MV-4-11 (cell line): Measurements from ENCODE around the gene MYOM3.

ENCODE experiments used
- DNase-seq: peaks from one replicate; lab custom pipeline; 2025; lab: John Stamatoyannopoulos, UW

The MYOM3 gene

DNA sequence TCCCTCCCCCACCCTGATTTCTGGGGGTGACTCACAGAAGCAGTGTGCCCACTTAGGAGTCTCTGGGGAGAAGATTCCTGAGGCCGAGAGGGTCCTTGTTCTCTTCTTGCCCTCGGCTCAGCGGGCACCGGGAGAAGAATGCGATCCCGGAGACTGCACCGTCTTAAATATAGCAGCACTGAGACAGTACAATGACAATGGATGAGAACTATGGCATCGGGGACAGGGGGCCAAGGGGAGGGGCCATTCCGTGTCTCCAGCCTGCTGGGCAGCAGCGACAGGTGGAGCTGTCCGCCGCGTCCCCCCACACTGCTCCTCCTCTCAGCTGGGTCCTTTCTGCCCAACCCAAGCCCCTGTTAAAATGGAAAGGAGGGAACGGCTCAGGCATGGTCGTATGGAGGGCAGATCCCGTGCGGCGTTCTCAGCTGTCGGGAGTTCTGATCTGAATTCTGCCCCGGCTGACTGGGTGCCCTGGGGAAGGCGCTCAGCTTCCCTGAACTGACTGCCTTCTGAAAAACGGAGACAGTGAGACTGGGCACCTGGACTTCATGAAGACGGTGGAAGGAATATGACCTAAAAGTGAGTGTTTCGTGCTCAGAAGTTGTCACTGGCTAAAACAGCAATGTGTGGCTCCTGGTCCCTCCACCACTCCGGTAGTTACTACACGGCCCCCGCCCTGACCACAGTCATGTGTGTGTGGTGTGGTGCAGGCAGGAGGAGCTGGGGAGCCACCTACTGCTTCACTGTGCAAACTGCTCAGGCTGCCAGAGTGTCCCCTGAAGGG is at the start of gene MYOM3:
Gene MYOM3, minus strand, starts transcription at position 140 of the 784 bp plus-strand sequence. CDS start 3,499 bp downstream, outside the sequence.
- peak; percentile 64 for DNase-seq

DNA sequence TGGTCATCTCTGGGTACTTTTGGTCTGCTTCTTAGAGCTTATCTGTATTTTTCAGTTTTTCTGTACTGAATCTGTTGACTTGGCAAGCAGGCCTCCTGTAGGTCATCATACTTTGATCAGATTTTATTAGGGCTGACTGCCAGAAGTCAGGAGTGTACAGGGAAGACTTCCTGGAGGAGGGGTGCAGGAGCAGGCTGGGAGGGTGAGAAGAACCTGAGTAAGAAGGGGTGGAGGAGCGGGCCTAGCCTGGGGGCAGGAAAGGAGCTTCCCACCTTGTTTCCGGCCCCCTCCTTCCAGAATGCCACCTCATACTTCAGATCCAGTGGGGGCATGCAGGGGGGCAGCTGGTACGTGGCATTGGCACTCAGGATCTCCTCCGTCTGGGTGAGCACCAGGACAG is 49.3 kb upstream of the MYOM3 start:
- no peak for DNase-seq

DNA sequence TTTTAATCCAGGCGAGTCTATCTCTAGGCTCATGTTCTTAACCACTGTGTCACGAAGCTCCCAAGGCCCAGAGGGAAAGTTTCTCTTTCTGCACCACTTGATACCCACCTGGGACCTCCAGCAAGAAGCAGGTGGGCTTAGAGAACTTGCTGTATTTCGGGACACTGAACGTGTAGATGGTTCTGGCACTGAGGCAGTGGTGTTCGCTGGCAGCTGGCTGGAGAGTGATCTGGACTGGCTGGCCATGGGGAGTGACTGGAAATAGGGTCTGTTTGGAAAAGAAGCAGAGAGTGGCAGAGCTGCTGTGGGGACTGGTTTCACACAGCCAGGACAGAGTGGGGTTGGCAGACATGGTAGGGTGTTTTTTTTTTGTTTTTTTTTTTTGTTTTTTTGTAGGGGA is 47.4 kb upstream of the MYOM3 start:
- DNase-seq: no peak

DNA sequence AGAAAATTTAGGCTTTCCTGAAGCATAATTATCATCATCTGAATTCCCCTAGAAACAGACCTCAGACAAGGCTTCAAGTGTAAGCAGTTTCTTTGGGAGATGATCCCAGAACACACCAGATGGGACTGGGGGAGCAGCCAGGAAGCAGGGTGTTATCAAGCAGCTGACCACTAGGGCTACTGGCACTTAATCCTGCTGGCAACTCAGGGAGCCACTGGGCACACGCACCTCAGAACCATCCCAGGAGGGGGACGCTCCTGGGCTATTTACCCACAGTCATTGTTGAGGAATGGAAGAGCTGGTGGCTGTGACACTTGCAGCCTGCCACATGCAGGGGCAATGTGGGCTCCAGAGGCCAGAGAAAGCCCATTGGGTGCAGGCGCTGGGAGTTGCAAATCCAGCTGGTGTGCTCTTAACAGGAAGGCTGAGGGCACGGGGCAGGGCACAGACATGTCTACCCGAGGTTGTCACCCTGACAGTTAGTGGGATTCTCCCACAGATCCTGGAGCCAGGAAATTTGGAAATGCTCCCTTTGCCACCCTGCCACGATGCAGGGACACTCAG is 46.1 kb upstream of the MYOM3 start:
- no peak for DNase-seq

DNA sequence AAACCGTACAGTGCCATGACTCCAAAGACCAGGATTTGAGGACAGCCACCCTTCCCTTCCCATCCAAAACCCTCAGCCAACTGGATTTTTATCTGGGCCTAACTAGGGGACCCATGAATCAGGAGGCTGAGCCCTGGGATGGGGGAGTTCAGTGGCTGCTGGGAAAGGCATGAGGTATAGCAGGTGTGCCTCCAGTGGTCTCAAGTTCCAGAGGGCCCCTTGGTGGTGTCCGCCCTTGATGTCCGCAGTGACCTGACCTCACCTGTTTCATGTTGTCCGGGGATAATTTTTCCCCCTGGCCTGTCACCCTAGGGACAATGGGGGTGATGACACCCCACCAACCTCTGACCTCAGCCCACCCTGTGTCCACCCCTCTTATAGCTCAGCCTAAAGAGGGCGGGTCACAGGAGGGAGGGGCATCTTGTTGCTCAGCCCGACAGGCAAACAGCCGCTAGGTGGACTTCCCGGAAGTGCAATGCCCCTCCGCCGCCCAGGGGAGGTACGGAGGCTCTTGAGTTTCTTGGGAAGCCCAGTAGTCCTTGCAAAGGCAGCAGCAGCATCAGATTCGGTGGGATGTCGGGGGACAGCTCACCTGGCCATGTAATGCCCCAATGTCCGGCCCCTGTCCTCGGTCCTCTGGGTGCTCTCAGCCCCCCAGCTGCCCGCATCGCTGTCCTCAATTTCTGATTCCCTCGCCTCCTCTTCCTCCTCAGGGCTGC is 44.8 kb upstream of the MYOM3 start:
- DNase-seq: no peak

DNA sequence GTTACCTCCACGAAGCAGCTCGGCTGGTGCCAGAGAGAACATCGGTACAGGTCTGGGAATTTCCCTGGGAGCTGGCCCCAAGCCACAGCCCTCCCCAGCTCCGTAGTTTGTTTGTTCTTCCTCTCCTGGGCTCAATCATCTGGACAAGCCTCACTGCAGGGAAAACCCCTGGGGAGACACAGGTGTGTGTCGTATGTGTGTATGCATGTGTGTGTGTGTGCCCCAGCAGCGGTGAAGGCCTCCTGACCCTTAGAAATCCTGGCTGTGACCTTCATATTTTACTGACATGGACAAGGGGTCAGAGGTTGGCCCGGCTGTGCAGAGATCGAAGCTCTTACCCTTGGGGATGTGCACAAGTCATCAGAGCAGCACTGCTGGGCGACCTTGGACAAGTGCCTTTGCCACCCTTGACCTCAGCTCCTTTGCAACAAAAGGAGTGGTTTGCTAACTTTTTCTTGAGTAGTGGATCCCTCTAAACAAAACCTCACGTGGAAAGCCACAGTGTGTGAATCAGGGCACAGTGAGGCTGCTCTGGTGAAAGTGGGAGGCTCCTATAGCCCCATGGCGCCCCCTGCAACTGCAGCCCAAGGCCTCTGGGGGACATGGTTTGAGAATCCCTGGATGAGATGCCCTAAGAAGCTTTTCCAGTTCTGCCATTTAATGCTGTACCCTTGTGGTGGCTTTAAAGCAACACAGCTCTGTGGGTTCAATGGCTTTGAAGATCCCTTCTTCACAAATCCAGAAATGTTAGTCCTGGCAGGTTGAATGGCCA is 43.3 kb upstream of the MYOM3 start:
- peak; percentile 20 for DNase-seq

DNA sequence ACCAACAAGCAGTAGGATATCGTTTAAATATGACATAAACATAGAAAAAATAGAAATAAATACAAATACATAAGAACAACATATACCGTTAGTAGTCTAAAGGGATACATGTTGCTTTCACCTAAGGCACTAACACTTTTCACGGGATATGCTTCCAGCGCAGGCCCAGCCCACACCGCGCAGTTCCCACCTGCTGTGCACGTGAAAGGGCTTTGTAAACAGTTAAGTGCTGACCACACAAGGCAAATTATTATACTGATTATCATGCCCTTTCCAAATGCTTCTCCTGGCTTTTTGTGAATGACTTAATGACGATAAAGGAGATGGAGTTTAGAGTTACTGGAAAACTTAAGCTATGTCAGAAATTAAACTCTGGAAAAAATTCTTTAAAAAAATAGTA is 42.3 kb upstream of the MYOM3 start:
- DNase-seq: no peak

DNA sequence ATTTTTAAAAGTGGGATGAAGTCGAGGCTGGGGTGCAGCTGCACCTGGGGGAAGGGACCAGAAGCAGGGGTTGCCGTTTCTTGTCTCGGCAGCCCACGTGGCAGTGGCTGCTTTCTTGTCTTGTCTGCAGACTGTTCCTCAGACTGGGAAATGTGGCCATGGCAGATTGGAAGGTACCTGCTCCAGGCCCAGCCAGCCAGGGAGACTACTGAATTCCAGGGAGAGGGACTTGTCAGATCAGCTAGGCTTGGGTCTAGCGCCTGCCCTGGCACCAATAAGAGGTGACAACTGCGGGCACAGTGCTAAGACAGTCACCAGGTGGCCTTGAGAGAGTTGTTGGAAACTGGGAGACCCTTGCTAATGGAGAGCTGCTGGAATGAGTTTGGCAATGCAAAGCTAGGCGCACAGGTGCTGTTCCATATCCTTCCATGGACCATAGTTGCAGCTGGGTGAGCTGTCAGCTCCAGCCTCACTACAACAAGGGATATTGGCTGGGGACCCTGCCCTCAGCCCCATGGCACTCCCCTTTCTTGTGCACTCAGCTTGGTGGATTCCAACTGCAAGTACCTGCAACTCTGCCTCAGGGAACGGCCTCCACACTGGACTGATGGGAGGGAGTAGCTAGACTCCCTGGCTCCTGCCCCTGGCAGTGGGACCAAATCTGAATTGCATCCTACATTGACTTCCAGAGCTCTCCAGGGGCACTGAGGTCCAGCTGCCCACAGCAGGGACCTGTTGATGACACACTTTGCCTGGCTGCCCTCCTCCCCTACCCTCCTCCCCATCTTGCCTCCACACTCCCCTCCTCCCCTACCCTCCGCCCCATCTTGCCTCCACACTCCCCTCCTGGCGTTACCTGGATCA is 40.9 kb upstream of the MYOM3 start:
- no peak for DNase-seq

DNA sequence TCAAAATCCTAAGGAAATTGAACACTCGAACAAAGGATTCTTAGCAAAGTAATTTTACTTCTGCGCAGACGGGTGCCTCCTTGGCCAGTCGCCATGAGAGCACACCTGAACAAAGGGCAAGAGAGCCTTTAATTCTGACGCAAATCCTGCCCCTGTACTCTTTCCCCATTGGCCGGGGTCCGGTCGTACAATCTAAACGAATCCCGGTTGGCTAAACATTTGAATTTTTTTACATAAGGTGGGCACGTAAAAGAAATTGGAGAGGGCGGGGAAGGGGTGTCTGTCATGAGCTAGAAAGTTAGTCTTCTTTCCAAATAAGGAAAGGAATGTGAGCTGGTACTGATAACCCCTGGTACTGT is 39.2 kb upstream of the MYOM3 start:
- no peak for DNase-seq

DNA sequence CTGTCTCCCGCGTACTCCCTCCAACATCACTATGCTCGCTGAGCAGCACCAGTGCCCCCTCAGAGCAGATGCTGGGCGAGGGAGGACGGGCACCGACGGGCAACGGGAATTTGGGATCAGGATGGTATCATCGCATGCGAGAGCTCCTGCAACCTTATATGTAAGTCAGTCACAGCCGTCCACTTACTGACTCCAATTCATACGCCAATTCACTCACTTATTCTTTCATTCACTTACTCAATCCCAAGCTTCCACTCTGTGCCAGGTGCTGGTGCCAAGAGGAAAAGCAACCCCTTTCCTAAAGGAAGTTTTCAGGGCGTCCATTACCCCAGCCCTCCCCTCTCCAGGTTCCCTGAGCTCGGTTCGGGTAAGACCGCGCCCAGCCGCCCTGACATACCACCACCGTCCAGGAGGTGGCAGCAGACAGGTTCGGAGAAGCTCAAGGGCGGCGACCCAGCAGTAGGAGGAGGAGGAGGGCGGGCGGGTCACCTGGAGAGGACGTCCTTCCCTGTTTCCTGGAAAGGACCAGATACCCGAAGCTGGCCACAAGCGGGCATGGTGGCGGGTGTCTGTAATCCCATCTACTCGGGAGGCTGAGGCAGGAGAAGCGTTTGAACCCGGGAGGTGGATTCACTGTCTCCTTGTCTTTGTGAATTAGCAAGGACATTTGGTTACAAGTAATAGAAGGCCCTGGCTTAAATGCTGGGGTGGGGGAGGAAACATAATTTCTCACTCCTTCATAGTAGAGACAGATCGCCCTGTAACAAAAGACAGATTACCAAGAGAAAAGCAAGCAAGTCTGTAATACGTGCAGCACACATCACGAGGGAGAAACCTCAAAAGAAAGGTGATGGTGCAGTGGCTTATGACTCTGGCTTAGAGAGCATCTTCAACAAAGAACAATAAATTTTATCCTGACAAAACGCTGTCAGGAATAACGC is 38.6 kb upstream of the MYOM3 start:
- DNase-seq: peak; percentile 58

DNA sequence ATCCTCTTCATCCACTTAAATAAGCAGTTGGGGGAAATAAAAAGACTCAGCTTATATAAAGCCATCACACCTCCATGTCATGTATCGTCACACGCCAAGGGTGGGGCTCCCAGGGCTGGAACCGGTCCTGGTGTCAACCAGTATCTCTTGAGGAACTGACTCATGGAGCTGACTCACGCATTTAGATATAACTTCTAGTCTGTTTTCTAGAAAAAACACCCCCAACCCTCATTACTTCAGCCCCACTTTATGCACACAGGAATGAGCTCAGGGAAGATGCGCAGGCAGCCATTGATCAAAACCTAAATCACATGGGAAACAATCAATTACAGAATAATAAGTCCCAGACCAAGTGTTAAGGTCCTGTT is 37.9 kb upstream of the MYOM3 start:
- peak; percentile 49 for DNase-seq

DNA sequence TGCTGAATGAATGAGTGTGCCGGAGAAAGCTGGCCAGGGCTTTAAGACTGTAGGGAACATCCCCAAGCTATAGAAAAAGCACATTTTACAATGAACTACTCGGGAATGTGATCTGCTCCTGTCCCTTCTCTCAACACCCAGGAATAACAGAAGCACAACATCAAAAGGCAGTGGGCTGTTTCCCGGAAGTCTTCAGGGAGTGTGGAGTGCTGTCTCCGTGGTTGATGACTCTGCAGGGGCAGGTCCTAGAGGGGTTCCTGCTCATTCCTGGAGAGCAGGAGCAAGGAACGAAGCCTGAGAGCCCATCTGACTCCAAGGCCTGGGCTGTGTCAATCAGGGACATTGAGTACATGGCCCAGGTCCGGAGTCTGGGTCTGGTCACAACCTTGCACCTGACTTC is 35.9 kb upstream of the MYOM3 start:
- DNase-seq: no peak

DNA sequence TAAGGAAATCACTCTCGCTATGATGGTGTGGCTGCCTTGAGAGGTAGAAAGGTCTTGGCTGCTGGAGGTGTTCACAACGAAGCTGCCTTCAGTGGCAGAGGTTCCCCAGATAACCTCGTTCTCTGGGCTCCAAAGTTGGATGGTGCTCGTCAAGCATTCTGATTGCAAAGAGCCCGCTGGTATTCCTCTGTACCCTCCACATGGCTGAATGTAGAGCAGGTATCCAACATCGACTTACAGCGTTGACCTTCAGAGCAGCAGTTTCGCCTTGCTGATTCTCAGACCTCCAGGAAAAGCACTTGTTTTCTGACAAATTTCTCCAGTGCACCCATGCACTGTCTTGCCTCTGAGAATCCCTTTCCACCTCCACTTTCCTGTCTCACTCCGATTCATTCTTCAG is 35.3 kb upstream of the MYOM3 start:
- DNase-seq: no peak

DNA sequence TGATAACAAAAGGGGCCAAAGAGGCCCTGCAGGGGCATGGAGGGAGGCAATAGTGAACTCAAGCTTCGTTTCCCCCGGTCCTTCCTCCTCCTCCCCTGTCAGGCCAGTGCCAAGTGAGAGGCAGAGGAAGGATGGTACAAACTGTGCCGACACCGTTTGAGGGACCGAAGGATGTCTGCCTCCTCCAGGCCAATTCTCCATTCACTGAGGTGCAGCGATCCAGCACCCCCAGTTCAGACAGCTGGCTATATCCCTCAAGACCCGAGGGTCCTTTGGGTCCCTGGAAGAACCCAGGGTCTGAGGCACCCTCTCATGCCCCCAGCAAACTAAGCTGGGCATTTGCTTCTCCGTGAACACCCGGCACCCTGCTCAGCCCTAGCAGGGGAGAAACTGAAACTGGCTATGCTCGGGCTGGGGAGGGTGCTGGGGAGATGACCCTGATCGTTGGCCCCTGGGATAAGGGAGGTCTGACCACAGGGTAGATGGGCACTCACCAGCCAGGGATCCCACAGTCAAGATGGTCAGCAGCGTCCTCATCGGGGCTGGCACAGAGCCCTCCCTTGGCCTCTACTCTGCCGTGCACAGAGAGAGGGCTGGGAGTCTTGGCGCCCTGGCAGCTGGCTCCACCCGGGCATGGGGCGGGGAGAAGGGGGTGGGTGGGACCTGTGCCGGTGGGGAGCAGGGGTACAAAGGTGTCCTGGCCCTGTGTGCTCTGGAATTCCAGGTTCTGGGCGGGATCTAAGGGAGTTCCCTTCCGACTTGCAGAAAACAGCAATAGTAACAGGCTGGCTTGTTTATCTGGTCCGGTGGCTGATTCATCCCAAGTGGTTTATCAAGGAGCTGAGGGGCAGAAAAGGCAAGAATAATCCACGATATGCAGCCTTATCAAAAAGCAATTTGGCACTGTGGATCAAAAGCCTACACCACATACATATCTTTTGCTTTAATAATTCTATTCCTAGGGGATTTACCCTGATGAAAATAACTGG is 30.9 kb upstream of the MYOM3 start, which contains the start of gene IL22RA1:
Gene IL22RA1, minus strand, starts transcription at position 595 of the 989 bp plus-strand sequence. Its CDS starts 58 bp downstream, at position 537.
- no peak for DNase-seq

DNA sequence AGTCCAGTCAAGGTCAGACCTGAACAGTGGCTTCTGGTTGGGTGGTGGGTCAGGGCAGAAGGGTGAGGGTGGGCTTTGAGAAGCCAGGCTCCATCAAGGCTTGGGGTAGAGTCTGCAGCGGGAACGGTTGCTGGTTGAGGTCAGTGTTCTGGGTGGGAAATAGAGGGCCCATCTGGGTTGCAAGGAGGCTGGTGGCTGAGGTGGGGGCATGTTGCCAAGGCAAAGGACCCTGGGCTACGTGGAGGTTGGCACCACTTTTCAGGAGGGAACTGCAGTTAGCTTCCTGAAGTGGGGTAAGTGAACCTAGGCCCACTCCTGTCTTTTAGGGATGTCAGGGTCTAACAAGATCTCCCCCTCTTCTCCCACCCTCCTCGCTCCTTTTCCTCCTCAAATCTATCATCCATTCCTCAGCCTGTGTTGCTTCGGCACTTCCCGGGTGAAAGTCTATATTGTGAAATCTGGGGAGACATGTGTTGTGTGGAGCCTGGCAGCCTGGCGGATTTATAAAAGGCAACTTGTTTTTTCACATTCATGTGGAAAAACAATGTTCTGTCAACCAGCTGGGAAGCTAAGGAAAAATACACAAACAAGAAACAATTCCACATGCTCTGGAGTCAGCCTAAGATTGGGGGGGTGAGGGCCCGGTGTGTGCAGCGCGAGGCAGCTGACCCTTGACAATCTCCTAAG is 29.5 kb upstream of the MYOM3 start:
- DNase-seq: no peak

DNA sequence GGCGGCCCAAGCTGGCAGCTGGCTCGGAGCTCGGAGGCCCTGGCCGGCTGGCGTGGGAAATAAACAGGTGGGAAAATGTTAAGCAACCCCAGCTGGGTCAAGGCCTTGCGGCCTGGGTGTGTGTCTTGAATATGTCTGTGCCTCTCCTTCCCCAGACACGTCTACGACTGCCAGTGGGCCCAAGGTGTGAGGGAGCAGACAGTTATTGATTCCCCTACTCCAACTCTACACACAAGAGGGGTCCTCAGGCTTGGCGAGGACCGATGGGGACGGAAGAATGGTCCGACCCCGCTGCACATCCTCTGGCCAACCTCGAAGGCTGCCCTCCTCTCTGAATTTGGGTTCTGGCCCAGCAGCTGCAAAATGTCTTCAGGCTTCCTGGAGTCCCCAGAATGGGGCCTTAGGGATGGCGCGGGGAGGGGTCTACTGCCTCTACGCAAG is 28.8 kb upstream of the MYOM3 start:
- DNase-seq: no peak

DNA sequence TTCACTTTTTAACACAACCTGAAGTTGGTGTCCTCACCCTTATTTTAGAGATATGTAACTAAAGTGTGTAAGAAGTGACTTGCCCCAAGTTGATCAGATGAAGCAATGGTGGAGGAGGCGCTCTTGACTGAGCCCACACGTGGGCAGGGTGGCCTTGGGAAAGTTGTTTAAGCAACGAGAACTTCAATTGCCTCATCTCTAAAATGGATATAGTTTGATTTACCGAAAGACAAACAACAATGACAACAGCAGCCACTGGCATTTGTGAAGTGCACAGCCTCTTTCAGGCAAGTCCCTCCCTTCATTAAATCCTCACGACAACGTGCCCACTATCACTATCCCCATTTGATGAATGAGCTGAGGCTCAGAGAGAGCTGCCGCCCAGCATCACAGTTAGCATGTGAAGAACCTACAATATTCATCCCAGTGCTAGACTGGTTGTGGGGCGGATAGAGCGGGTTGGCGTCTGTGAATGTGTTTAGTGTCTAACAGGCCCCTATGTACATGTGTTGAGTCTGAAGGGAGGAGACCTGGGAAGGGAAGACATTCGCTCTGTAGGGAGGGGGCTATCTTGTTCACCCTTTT is 28.0 kb upstream of the MYOM3 start:
- DNase-seq: no peak

DNA sequence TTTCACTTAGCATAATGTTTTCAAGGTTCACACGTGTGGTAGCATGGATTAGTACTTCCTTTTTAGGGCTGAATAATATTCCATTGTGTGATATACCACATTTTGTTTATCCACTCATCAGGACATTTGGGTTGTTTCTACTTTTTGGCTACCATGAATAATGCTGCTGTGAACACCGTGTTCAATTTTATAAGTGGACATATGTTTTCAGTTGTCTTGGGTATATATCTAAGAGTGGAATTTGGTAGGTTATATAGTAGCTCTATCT is 27.2 kb upstream of the MYOM3 start:
- DNase-seq: no peak
